Kidney (tissue), 14 donors: ENCODE results near the gene E2F2. TPM values are rescaled to one million over a fixed set of nuclear protein-coding genes. Genes with fewer than 3 reads are reported as not detected.

Experiments used
- DNase-seq, 5 donors: peaks; one replicate each; pipeline ENCODE4 v3.0.0-alpha.2; 2013 to 2020
- FAIRE-seq: peaks from 2 replicates; lab custom pipeline; 2012; peaks lifted over from hg19 to GRCh38; lab: Jason Lieb, UNC
- H3K27ac ChIP-seq, 2 donors: one replicate each; pipeline ENCODE4 v1.7.0; 2013; ENCODE audit warnings: low read depth in 2 of 2, low read length in 2 of 2, inconsistent platforms in 1 of 2
- H3K27me3 ChIP-seq: one replicate; pipeline ENCODE4 v1.7.1; 2013; ENCODE audit warnings: low read length, inconsistent platforms; ENCODE audit not compliant: control insufficient read depth, insufficient read depth
- H3K36me3 ChIP-seq, 3 donors: one replicate each; pipeline versions ENCODE4 v1.7.0 to v1.7.1; 2013; ENCODE audit warnings: low read length in 3 of 3, control low read depth in 1 of 3, inconsistent platforms in 1 of 3; ENCODE audit not compliant: insufficient read depth in 3 of 3, control insufficient read depth in 2 of 3
- H3K4me1 ChIP-seq, 3 donors: one replicate each; pipeline versions ENCODE4 v1.7.0 to v1.7.1; 2013; ENCODE audit warnings: low read length in 3 of 3, inconsistent platforms in 1 of 3, low read depth in 1 of 3; ENCODE audit not compliant: control insufficient read depth in 2 of 3, insufficient read depth in 2 of 3
- H3K4me3 ChIP-seq, 3 donors: one replicate each; pipeline versions ENCODE4 v1.7.0 to v1.8.1; 2013; ENCODE audit warnings: low read length in 3 of 3, control low read depth in 1 of 3, inconsistent platforms in 1 of 3
- H3K9ac ChIP-seq, 3 donors: one replicate each; pipeline versions ENCODE4 v1.7.0 to v1.7.1; 2013; ENCODE audit warnings: low read length in 3 of 3, control low read depth in 1 of 3, inconsistent platforms in 1 of 3
- H3K9me3 ChIP-seq, 3 donors: one replicate each; pipeline versions ENCODE4 v1.7.0 to v1.7.1; 2013; ENCODE audit warnings: low read length in 3 of 3, control low read depth in 1 of 3, inconsistent platforms in 1 of 3; ENCODE audit not compliant: control insufficient read depth in 2 of 3, insufficient read depth in 1 of 3
- CTCF ChIP-seq: IDR thresholded peaks from 3 replicates; pipeline ENCODE4 v1.5.1; 2012; ENCODE audit warnings: mild to moderate bottlenecking, moderate library complexity, borderline replicate concordance; ENCODE audit not compliant: insufficient read depth; ENCODE audit errors: extremely low read depth
- intact Hi-C: fragments of 100-400 bp; cut with DNase I; formaldehyde crosslinking; loops from one replicate; pipeline ENCODE4 v1.11.1; 2022
- polyA plus RNA-seq: library from polyadenylated mRNA; stranded (reverse); fragments of 350-450 nt; fragmentation: Illumina TruSeq; extraction: RNeasy Lipid Tissue Mini Kit (QIAGEN cat#74804); gene quantifications from one replicate; pipeline ENCODE4 v1.2.3, GENCODE V29; 2014; ENCODE audit warnings: low read depth, low replicate concordance; ENCODE audit not compliant: insufficient read depth
- total RNA-seq: library from RNA; stranded (reverse); fragmentation: NEBNext Ultra II Directional; extraction: Animal tissue kit (Norgen Biotek cat#: 25700); gene quantifications from one replicate; pipeline ENCODE4 v1.2.1, GENCODE V29; 2021
- donor health status: control.
- donor health status: control.
- donor health status: control.
- donor health status: control.
- donor health status: control.
- donor health status: DM: yes; HTN: yes; CAD: no.
- donor health status: Normal renal cell carcinoma (clear cell type).

Gene E2F2
- total and polyA plus RNA-seq, 2 donors from 2014 or later, result 0.50 TPM; not detected in 1

- H3K4me3 ChIP-seq, result peak overlapping the region in 2 of 3 donors; percentile 26 to 28
- no peaks in the 10 kb centered on the region for H3K27me3 ChIP-seq
These were observed 46.3 kb upstream of the E2F2 start for GRCh38 chr1:23577056-23578004.

GRCh38 chr1:23576338-23577055, 45.5 kb upstream of the E2F2 start:
- H3K27ac ChIP-seq, result peak overlapping the region; percentile 38 to 85
- no peak for TF ChIP-seq CTCF
- H3K9ac ChIP-seq, result no peak overlapping the region
- H3K4me3 ChIP-seq, result peak overlapping the region in 2 of 3 donors; percentile 26 to 28
- H3K9me3 ChIP-seq, result no peaks in the 10 kb centered on the region
- H3K4me1 ChIP-seq, result peaks cover 6 to 16% (median 15%) of the 10 kb centered on the region in 3 donors
- no peak for DNase-seq
- no peak for FAIRE-seq
- no peaks in the 10 kb centered on the region for H3K27me3 ChIP-seq
- no peaks in the 10 kb centered on the region for H3K36me3 ChIP-seq
- intact Hi-C loops, result no loop called here

More at GRCh38 chr1:23577056-23578004, 46.3 kb upstream of the E2F2 start:
- FAIRE-seq (no peak), DNase-seq (peak in 1 of 5 donors; percentile 80)
- TF ChIP-seq CTCF, result no peak
- Histone ChIP-seq H3K36me3 (no peaks in the 10 kb centered on the region), H3K27ac (peak overlapping the region; percentile 65 to 85), H3K4me1 (peaks cover 6 to 16% (median 15%) of the 10 kb centered on the region in 3 donors), H3K9ac (peak overlapping the region in 1 of 3 donors; percentile 20), H3K9me3 (no peaks in the 10 kb centered on the region)
- intact Hi-C loops, result no loop called here

- no peak overlapping the region for H3K9ac ChIP-seq
- no peak for FAIRE-seq
These were observed 44.3 kb upstream of the E2F2 start for GRCh38 chr1:23575226-23575810.

More at GRCh38 chr1:23575226-23575810, 44.3 kb upstream of the E2F2 start:
- no peak for TF ChIP-seq CTCF
- no peak for DNase-seq
- H3K9me3 ChIP-seq, result no peaks in the 10 kb centered on the region
- H3K27ac ChIP-seq, result no peak overlapping the region
- H3K4me3 ChIP-seq, result no peak overlapping the region
- intact Hi-C loops, result no loop called here
- H3K4me1 ChIP-seq, result peaks cover 6 to 16% (median 7%) of the 10 kb centered on the region in 3 donors
- no peaks in the 10 kb centered on the region for H3K27me3 ChIP-seq
- H3K36me3 ChIP-seq, result no peaks in the 10 kb centered on the region
